ENCODE results near the gene RIN2.

Gene RIN2

DNA sequence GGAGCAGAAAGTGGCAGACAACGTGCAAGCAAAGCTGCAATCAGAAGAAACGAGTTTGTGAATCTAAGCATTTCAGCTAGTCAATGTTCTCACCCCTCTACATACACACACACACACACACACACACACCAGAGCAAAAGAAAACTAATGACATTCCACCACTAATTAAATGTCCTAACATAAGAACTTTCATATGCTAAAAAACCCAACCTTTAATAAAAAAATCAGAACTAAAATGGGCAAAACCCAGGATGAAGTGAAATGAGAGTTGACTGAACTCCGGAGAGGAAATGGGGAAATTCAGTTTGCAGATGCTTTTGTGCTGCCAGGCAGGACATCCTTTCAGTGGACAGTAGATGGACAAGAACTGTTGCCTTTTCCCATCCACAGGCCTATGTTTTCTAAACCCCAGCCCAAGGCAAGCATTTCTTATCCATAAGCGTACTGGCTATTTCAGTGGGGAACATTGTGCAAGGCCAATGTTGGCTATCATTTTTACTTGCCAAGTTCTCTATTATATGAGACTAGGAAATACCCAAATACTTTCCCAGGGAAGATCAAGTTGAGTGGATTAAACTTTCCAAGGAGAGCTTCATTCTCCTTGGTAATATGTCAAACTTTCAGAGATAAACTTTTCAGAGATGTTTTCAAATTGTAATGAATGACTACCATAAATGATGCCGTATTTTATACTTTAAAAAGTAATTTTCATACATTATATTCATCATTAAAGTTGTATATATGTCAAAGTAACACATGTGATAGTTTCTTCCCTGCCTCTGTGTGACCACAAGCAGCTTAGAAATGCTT lies 27.3 kb downstream of the RIN2 start:
- H3K4me3 ChIP-seq (ENCODE audit: low read depth, low read length), result no peak overlapping the region
- DNase-seq (ENCODE audit: low read depth), result peak; percentile 69

DNA sequence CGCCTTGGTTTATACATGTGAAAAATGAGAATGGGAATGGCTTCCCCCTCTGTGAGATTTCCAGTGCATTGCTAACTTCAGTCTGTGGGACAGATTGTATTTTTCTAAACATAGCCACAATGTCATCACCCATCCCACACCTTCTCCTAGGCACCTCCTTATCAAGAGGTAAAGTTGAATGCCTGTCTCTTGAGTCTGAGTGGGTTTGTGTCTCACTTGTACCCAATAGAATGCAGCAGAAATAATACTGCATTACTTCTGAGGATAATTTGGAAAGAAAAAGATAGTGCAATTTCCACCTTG lies 27.9 kb downstream of the RIN2 start:
- peak; percentile 51 for DNase-seq (ENCODE audit: low read depth)
- H3K4me3 ChIP-seq (ENCODE audit: low read depth, low read length), result no peak overlapping the region
- TF ChIP-seq, protein P1, sequence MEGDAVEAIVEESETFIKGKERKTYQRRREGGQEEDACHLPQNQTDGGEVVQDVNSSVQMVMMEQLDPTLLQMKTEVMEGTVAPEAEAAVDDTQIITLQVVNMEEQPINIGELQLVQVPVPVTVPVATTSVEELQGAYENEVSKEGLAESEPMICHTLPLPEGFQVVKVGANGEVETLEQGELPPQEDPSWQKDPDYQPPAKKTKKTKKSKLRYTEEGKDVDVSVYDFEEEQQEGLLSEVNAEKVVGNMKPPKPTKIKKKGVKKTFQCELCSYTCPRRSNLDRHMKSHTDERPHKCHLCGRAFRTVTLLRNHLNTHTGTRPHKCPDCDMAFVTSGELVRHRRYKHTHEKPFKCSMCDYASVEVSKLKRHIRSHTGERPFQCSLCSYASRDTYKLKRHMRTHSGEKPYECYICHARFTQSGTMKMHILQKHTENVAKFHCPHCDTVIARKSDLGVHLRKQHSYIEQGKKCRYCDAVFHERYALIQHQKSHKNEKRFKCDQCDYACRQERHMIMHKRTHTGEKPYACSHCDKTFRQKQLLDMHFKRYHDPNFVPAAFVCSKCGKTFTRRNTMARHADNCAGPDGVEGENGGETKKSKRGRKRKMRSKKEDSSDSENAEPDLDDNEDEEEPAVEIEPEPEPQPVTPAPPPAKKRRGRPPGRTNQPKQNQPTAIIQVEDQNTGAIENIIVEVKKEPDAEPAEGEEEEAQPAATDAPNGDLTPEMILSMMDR (conservative IDR thresholded peaks at IDR 0.05; ENCODE audit: low read depth, low read length), result no peak

More for the DNA sequence above, 27.3 kb downstream of the RIN2 start:
- TF ChIP-seq, protein P1 (conservative IDR thresholded peaks at IDR 0.05; ENCODE audit: low read depth, low read length), result no peak

DNA sequence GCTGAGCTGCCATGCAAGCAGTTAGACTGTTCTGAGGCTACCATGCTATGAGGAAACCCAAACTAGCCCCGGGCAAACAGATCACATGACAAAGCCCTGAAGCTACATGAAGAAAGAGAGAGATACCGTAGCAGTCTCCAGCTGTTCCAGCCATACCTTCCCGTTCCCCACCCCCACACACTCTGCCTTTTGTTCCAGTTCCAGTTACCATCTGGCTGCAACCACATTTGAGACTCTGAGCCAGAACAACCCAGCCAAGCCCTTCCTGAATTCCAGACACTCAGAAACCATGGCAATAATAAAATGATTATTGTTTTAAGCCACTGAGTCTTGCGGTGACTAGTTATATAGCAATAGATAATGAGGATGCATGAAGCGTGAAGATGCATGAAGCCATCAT lies 28.3 kb downstream of the RIN2 start:
- no peak overlapping the region for H3K4me3 ChIP-seq (ENCODE audit: low read depth, low read length)
- peak; percentile 93 for DNase-seq (ENCODE audit: low read depth)
- TF ChIP-seq, protein P1 (conservative IDR thresholded peaks at IDR 0.05; ENCODE audit: low read depth, low read length), result no peak

DNA sequence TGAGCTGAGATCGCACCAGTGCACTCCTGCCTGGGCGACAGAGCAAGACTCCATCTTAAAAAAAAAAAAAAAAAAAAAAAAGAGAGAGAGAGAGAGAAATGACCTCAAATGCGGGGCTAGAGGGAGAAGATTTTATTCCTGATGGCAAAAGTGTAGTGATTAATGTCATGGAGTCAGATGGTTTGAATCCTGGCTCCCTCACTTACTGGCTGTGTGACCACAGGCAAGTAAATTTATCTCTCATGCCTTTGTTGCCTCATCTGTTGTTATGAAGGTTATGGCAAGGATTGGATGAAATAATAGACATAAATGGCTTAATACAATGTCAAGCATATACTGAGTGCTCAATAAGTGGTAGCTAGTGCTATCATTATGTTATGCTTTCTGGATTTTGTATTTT lies 29.3 kb downstream of the RIN2 start:
- TF ChIP-seq, protein P1 (conservative IDR thresholded peaks at IDR 0.05; ENCODE audit: low read depth, low read length), result no peak
- no peak for DNase-seq (ENCODE audit: low read depth)
- H3K4me3 ChIP-seq (ENCODE audit: low read depth, low read length), result no peak overlapping the region

DNA sequence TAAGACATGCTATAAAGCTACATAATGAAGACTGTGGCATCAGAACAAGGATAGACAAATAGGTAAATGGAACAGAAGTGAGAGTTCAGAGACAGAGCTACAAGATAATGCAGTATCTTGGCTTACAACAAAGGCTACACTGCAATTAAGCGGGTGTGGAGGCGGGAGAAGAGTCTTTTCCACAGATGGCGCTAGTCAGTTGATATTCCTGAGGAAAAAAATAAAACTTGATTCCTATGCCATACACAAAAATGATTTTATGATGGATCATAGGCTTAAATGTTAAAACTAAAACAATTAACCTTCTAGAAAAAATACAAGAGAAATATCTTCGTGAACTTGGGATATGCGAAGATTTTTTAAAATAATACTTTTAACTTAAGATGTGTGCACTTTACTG lies 31.0 kb downstream of the RIN2 start:
- no peak overlapping the region for H3K4me3 ChIP-seq (ENCODE audit: low read depth, low read length)
- TF ChIP-seq, protein P1 (conservative IDR thresholded peaks at IDR 0.05; ENCODE audit: low read depth, low read length), result peak; percentile 8
- no peak for DNase-seq (ENCODE audit: low read depth)

DNA sequence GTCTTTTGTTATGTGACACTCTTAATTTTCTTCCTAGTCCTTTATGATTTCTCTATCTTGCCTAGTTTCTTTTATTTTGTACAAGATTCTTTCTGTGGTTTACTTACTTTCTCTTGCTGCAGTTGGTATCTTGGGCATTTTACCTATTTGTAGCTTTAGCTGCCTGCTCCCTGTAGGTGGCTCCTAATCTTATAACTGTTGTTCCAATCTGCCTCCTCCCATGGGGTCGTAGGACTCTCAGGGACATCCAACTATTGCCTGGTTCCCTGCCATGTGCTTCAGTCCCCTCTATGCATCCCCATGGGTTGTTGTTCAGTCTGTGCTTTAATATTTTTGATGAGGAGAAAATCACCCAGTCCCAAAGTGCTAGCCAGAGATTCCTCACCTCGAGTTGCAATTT lies 31.4 kb downstream of the RIN2 start:
- no peak overlapping the region for H3K4me3 ChIP-seq (ENCODE audit: low read depth, low read length)
- TF ChIP-seq, protein P1 (conservative IDR thresholded peaks at IDR 0.05; ENCODE audit: low read depth, low read length), result peak; percentile 19
- no peak for DNase-seq (ENCODE audit: low read depth)

DNA sequence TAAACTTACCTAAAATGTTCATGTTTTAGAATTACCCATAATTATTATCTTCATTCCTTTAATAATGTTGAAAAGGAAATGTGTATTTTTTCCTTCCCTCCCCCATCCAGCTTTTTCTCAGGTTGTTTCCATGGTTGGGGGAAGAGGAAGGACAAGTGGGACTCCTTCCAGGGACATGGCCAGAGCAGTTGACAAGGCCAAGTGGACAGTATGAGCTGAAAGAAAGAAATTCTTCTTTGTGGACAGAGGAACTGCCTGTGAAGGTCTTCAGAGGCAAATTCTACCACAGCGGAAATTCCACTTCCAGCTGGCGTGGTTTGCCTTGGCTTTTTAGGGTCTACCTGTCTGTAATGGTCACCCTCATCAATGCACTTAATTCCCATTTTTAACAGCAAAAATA lies 33.8 kb downstream of the RIN2 start:
- DNase-seq (ENCODE audit: low read depth), result no peak
- no peak overlapping the region for H3K4me3 ChIP-seq (ENCODE audit: low read depth, low read length)
- TF ChIP-seq, protein P1 (conservative IDR thresholded peaks at IDR 0.05; ENCODE audit: low read depth, low read length), result no peak

Measured in choroid plexus epithelial cell (primary cell).